Esophagus squamous epithelium (tissue), 4 donors: Measurements from ENCODE around the gene GDAP1L1.

Source experiments
- CTCF ChIP-seq, 6 experiments: fragments of 450-650 bp in 4 of 6; fragments of 200-600 bp in 2 of 6; sonication (generic) in 2 of 6; IDR thresholded peaks; one replicate each; pipeline ENCODE4 v1.5.1; 2016 to 2019; ENCODE audit warnings: antibody characterized with exemption in 6 of 6, mild to moderate bottlenecking in 4 of 6, moderate library complexity in 4 of 6
- POLR2A ChIP-seq, 4 donors: fragments of 450-650 bp; IDR thresholded peaks; one replicate each; pipeline ENCODE4 v1.6.1; 2017; ENCODE audit warnings: antibody characterized with exemption in 4 of 4, mild to moderate bottlenecking in 4 of 4, moderate library complexity in 3 of 4

DNA sequence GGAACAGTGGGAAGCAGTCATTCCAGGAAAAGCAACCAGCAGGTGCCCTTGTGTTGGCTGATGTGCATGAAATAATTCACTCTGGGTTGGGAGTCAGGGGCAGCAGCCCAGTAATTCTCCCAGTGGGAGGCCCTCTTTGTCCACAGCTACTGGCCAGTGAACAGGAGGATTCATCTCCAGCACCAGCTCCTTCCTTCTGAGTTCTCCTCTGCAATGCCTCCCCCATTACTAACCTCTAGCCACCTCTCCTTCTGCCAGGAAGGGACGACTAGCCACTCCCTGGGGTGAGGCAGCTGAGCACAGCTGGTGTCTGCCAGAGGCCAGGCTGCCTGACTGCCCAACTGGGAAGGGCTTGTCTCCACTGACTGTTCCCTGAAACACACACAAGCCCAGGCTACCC, 77.2 kb downstream of the GDAP1L1 start:
- TF ChIP-seq POLR2A (IDR thresholded peaks at IDR 0.05), result no peak
- TF ChIP-seq CTCF (IDR thresholded peaks at IDR 0.05), result no peak
